ENCODE results near the gene SP4.
"Not testable (repeated sequence)": the region's sequence is repeated elsewhere in the genome, so short reads cannot be mapped to it uniquely, and the experiment has no call there.

The SP4 gene

GRCh38 chr7:21504021-21504420 is 76.1 kb downstream of the SP4 start:
- Histone ChIP-seq H3K4me3 (ENCODE audit: low read length) (no peak overlapping the region), H3K27me3 (ENCODE audit: control insufficient read depth, insufficient read depth, low read length) (no peaks in the 10 kb centered on the region), H3K27ac (ENCODE audit: low read depth, low read length) (no peak overlapping the region), H3K9ac (ENCODE audit: low read length) (no peak overlapping the region), H3K4me1 (ENCODE audit: control insufficient read depth, insufficient read depth, low read length) (no peaks in the 10 kb centered on the region), H3K36me3 (ENCODE audit: control insufficient read depth, insufficient read depth, low read length) (no peaks in the 10 kb centered on the region)

- Histone ChIP-seq H3K4me3 (ENCODE audit: low read length) (no peak overlapping the region), H3K9ac (ENCODE audit: low read length) (no peak overlapping the region), H3K27ac (ENCODE audit: low read depth, low read length) (no peak overlapping the region), H3K4me1 (ENCODE audit: control insufficient read depth, insufficient read depth, low read length) (no peaks in the 10 kb centered on the region), H3K36me3 (ENCODE audit: control insufficient read depth, insufficient read depth, low read length) (no peaks in the 10 kb centered on the region), H3K27me3 (ENCODE audit: control insufficient read depth, insufficient read depth, low read length) (no peaks in the 10 kb centered on the region)
Observed at GRCh38 chr7:21507627-21508343, 79.9 kb downstream of the SP4 start.

DNA sequence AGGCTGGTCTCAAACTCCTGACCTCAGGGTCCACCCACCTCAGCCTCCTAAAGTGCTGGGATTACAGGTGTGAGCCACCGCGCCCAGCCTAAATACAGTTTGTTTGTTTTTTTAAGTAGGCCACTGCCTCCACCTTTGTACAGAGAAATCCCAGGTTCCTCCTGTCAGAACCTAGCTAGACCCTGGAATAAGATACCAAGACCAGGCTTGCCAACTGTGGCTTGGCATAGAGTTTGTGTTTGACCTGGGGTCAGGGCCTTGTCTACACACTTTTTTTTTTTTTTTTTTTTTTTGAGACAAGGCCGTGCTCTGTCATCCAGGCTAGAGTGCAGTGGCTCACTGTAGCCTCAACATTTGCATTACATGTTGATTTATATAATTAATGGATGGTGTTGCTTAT is 80.7 kb downstream of the SP4 start:
- no peaks in the 10 kb centered on the region for H3K27me3 ChIP-seq (ENCODE audit: control insufficient read depth, insufficient read depth, low read length)
- H3K4me1 ChIP-seq (ENCODE audit: control insufficient read depth, insufficient read depth, low read length), result no peaks in the 10 kb centered on the region
- no peaks in the 10 kb centered on the region for H3K36me3 ChIP-seq (ENCODE audit: control insufficient read depth, insufficient read depth, low read length)

GRCh38 chr7:21514062-21514461 is 86.2 kb downstream of the SP4 start:
- Histone ChIP-seq H3K27me3 (ENCODE audit: control insufficient read depth, insufficient read depth, low read length) (no peaks in the 10 kb centered on the region), H3K4me3 (ENCODE audit: low read length) (no peak overlapping the region), H3K4me1 (ENCODE audit: control insufficient read depth, insufficient read depth, low read length) (no peaks in the 10 kb centered on the region), H3K9ac (ENCODE audit: low read length) (no peak overlapping the region), H3K27ac (ENCODE audit: low read depth, low read length) (no peak overlapping the region), H3K36me3 (ENCODE audit: control insufficient read depth, insufficient read depth, low read length) (no peaks in the 10 kb centered on the region)

More for the DNA sequence above, 80.7 kb downstream of the SP4 start:
- no peak overlapping the region for H3K9ac ChIP-seq (ENCODE audit: low read length)
- no peak overlapping the region for H3K27ac ChIP-seq (ENCODE audit: low read depth, low read length)
- no peak overlapping the region for H3K4me3 ChIP-seq (ENCODE audit: low read length)

- no peaks in the 10 kb centered on the region for H3K4me1 ChIP-seq (ENCODE audit: control insufficient read depth, insufficient read depth, low read length)
Observed at GRCh38 chr7:21524680-21525079, 96.8 kb downstream of the SP4 start.

GRCh38 chr7:21526007-21526406 is 98.1 kb downstream of the SP4 start:
- H3K27me3 ChIP-seq (ENCODE audit: control insufficient read depth, insufficient read depth, low read length), result no peaks in the 10 kb centered on the region
- no peak overlapping the region for H3K27ac ChIP-seq (ENCODE audit: low read depth, low read length)
- H3K36me3 ChIP-seq (ENCODE audit: control insufficient read depth, insufficient read depth, low read length), result no peaks in the 10 kb centered on the region
- no peaks in the 10 kb centered on the region for H3K4me1 ChIP-seq (ENCODE audit: control insufficient read depth, insufficient read depth, low read length)
- H3K4me3 ChIP-seq (ENCODE audit: low read length), result no peak overlapping the region
- no peak overlapping the region for H3K9ac ChIP-seq (ENCODE audit: low read length)

More at GRCh38 chr7:21524680-21525079, 96.8 kb downstream of the SP4 start:
- H3K4me3 ChIP-seq (ENCODE audit: low read length), result no peak overlapping the region
- no peaks in the 10 kb centered on the region for H3K27me3 ChIP-seq (ENCODE audit: control insufficient read depth, insufficient read depth, low read length)
- no peak overlapping the region for H3K9ac ChIP-seq (ENCODE audit: low read length)
- H3K36me3 ChIP-seq (ENCODE audit: control insufficient read depth, insufficient read depth, low read length), result no peaks in the 10 kb centered on the region
- H3K27ac ChIP-seq (ENCODE audit: low read depth, low read length), result no peak overlapping the region

DNA sequence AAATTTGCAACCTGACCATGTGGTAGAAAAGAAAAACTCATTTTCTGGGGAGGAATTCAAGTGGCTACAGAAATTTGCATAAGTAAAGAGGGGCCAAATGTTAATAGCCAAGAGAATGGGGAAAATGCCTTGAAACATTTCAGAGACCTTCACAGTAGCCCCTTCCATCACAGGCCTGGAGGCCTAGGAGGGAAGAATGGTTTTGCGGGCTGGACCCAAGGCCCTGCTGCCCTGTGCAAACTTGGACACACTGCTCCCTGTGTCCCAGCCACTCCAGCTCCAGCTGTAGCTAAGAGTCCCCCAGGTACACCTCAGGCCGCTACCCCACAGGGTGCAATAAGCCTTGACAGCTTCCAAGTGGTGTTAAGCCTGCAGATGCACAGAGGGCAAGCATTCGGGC is 98.6 kb downstream of the SP4 start:
- H3K27me3 ChIP-seq (ENCODE audit: control insufficient read depth, insufficient read depth, low read length), result no peaks in the 10 kb centered on the region
- H3K9ac ChIP-seq (ENCODE audit: low read length), result no peak overlapping the region
- H3K36me3 ChIP-seq (ENCODE audit: control insufficient read depth, insufficient read depth, low read length), result no peaks in the 10 kb centered on the region
- H3K4me1 ChIP-seq (ENCODE audit: control insufficient read depth, insufficient read depth, low read length), result no peaks in the 10 kb centered on the region
- no peak overlapping the region for H3K4me3 ChIP-seq (ENCODE audit: low read length)
- H3K27ac ChIP-seq (ENCODE audit: low read depth, low read length), result no peak overlapping the region

GRCh38 chr7:21532485-21532884 is 104.6 kb downstream of the SP4 start:
- not testable (repeated sequence) for H3K4me1 ChIP-seq (ENCODE audit: control insufficient read depth, insufficient read depth, low read length); H3K4me3 ChIP-seq (ENCODE audit: low read length); H3K9ac ChIP-seq (ENCODE audit: low read length); H3K27me3 ChIP-seq (ENCODE audit: control insufficient read depth, insufficient read depth, low read length); H3K36me3 ChIP-seq (ENCODE audit: control insufficient read depth, insufficient read depth, low read length); H3K27ac ChIP-seq (ENCODE audit: low read depth, low read length)

DNA sequence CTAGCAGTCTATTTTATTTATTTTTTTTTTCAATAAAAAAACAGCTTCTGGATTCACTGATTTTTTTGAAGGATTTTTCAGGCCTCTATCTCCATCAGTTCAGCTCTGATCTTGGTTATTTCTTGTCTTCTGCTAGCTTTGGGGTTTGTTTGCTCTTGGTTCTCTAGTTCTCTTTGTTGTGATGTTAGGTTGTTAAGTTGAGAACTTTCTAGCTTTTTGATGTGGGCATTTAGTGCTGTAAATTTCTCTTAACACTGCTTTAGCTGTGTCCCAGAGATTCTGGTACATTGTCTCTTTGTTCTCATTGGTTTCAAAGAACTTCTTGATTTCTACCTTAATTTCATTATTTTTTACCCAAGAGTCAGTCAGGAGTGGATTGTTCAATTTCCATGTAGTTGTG is 105.8 kb downstream of the SP4 start:
- H3K4me3 ChIP-seq (ENCODE audit: low read length); H3K27me3 ChIP-seq (ENCODE audit: control insufficient read depth, insufficient read depth, low read length); H3K4me1 ChIP-seq (ENCODE audit: control insufficient read depth, insufficient read depth, low read length); H3K27ac ChIP-seq (ENCODE audit: low read depth, low read length); H3K36me3 ChIP-seq (ENCODE audit: control insufficient read depth, insufficient read depth, low read length); H3K9ac ChIP-seq (ENCODE audit: low read length): not testable (repeated sequence)

DNA sequence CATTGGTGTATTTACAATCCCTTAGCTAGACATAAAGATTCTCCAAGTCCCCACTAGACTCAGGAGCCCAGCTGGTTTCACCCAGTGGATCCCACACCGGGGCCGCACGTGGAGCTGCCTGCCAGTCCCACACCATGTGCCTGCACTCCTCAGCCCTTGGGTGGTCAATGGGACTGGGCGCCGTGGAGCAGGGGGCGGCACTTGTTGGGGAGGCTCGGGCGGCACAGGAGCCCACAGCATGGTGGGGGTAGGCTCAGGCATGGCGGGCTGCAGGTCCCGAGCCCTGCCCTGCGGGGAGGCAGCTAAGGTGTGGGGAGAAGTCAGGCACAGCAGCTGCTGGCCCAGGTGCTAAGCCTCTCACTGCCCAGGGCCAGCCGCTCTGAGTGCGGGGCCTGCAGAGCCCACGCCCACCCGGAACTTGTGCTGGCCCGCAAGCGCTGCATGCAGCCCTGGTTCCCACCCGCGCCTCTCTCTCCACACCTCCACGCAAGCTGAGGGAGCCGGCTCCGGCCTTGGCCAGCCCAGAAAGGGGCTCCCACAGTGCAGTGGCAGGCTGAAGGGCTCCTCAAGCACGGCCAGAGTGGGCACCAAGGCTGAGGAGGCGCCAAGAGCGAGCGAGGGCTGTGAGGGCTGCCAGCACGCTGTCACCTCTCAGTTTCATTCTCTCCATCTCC is 108.7 kb downstream of the SP4 start:
- not testable (repeated sequence) for H3K4me3 ChIP-seq (ENCODE audit: low read length); H3K36me3 ChIP-seq (ENCODE audit: control insufficient read depth, insufficient read depth, low read length); H3K27ac ChIP-seq (ENCODE audit: low read depth, low read length); H3K9ac ChIP-seq (ENCODE audit: low read length); H3K4me1 ChIP-seq (ENCODE audit: control insufficient read depth, insufficient read depth, low read length); H3K27me3 ChIP-seq (ENCODE audit: control insufficient read depth, insufficient read depth, low read length)

DNA sequence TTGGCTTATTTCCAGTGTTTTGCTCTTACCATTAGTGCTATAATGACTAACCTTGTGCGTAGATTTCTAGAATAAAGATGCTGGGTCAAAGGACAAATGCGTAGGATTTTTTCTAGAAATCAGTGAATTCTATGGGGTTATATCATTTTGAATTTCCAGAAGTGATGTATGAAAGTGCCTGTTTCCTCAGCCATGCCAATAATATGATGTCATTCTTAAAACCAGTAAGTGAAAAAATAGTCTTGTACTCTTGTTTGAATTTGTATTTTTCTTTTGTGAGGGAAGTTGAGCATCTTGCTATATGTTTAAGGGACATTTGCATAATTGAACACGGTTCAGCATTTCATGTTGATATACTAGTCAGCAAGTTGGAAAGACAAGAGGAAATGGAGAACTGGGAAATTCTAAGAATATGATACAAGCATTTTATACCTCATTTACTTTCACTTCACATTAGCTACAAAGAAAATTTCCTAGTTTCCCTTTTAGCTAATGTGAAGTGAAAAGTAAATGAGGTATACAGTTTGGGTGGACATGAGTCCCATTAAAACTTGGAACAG is 111.1 kb downstream of the SP4 start:
- Histone ChIP-seq H3K27ac (ENCODE audit: low read depth, low read length) (no peak overlapping the region), H3K9ac (ENCODE audit: low read length) (no peak overlapping the region), H3K4me1 (ENCODE audit: control insufficient read depth, insufficient read depth, low read length) (no peaks in the 10 kb centered on the region), H3K36me3 (ENCODE audit: control insufficient read depth, insufficient read depth, low read length) (no peaks in the 10 kb centered on the region), H3K27me3 (ENCODE audit: control insufficient read depth, insufficient read depth, low read length) (peaks cover 7% of the 10 kb centered on the region), H3K4me3 (ENCODE audit: low read length) (no peak overlapping the region)

DNA sequence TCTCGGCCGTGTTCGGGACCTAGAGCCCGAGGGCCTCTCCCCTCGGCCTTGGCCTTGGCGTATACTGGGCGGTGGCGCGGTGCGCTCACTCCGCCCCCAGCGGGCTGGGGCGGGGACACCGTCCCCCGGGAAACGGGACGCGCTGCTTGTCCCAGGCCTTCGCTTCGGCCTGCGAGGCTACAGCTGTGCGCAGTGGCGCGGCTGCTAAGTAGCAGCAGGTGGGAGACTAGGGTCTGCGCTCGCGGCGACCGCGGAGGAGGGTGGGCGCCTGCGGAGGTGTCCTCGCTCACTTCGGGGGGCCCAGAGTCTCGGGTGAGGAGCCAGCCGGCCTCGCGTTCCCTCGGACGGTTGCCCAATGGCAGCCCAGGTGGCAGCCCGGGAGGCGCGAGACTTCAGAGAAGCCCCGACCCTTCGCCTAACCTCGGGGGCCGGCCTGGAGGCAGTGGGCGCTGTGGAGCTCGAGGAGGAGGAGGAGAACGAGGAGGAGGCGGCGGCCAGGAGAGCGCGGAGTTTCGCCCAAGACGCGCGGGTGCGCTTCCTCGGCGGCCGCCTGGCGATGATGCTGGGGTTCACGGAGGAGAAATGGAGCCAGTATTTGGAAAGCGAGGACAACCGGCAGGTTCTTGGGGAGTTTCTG is 115.1 kb downstream of the SP4 start, which contains the start of gene DNAH11:
DNAH11 (plus strand) TSS at position 149 of the 637 bp plus-strand sequence; CDS start at position 356, 207 bp downstream.
- Histone ChIP-seq H3K36me3 (ENCODE audit: control insufficient read depth, insufficient read depth, low read length) (no peaks in the 10 kb centered on the region), H3K4me1 (ENCODE audit: control insufficient read depth, insufficient read depth, low read length) (no peaks in the 10 kb centered on the region), H3K9ac (ENCODE audit: low read length) (no peak within 1 kb of the TSS), H3K27ac (ENCODE audit: low read depth, low read length) (no peak within 1 kb of the TSS), H3K4me3 (ENCODE audit: low read length) (peak within 1 kb of the TSS; percentile 57), H3K27me3 (ENCODE audit: control insufficient read depth, insufficient read depth, low read length) (peaks cover 7% of the 10 kb centered on the region)
